HepG2 (cell line): ENCODE measurements around the gene FOXA3. TPM values are rescaled to one million over a fixed set of nuclear protein-coding genes. Genes with fewer than 3 reads are reported as not detected.

ENCODE experiments used
- BCL6 ChIP-seq: IDR thresholded peaks from 2 replicates; pipeline ENCODE4 v1.6.1; 2016; ENCODE audit warnings: missing genetic modification reagents, missing compliant biosample characterization
- MTF1 ChIP-seq: sonication (generic); formaldehyde crosslinking; IDR thresholded peaks from 2 replicates; pipeline ENCODE4 v1.5.0; 2020; ENCODE audit warnings: missing genetic modification reagents
- PITX1 ChIP-seq: sonication (generic); formaldehyde crosslinking; IDR thresholded peaks from 2 replicates; pipeline ENCODE4 v1.5.1; 2020; ENCODE audit warnings: mild to moderate bottlenecking, missing genetic modification reagents
- RBFOX2 ChIP-seq: fragments of 200-400 bp; formaldehyde crosslinking; IDR thresholded peaks from 2 replicates; pipeline ENCODE4 v1.6.1; 2017; ENCODE audit warnings: low read depth, mild to moderate bottlenecking, low read length
- SNRNP70 ChIP-seq: fragments of 200-400 bp; formaldehyde crosslinking; IDR thresholded peaks from 2 replicates; pipeline ENCODE4 v1.6.1; 2017; ENCODE audit warnings: mild to moderate bottlenecking, low read depth, low read length, moderate library complexity
- ZNF251 ChIP-seq: sonication (generic); formaldehyde crosslinking; IDR thresholded peaks from 2 replicates; pipeline ENCODE4 v1.9.0; 2021; ENCODE audit warnings: mild to moderate bottlenecking, missing genetic modification reagents
- ZNF296 ChIP-seq: sonication (generic); formaldehyde crosslinking; conservative IDR thresholded peaks from 2 replicates; pipeline ENCODE4 v1.5.0; 2020; ENCODE audit warnings: mild to moderate bottlenecking, missing genetic modification reagents
- polyA plus RNA-seq, 8 experiments: library from polyadenylated mRNA; depleted of rRNA in 3 of 8; stranded (reverse) in 7 of 8; unstranded in 1 of 8; fragments of >200 nt; fragmentation: Illumina TruSeq in 4 of 8; extraction: Trizol in 4 of 8; gene quantifications; 2 replicates each; pipeline versions ENCODE4 v1.2.1 to v1.2.3, GENCODE V29; 2011 to 2016; ENCODE audit warnings: low read depth in 4 of 8, missing spikeins in 1 of 8, mixed read lengths in 1 of 8; ENCODE audit not compliant: insufficient read depth in 1 of 8
- total RNA-seq, 5 experiments: library from RNA; depleted of rRNA; stranded (reverse); fragments of >200 nt; fragmentation: Illumina TruSeq; extraction: Trizol; gene quantifications; 2 replicates each; pipeline ENCODE4 v1.2.3, GENCODE V29; 2016; ENCODE audit warnings: low read depth in 1 of 5
- TF ChIP-seq, protein P1 (sequence below), 2 experiments: sonication (generic) in 1 of 2; formaldehyde crosslinking in 1 of 2; IDR thresholded peaks; 2 replicates each; pipeline versions ENCODE4 v1.4.0 to v1.6.1; 2016 to 2020; ENCODE audit warnings: borderline replicate concordance in 1 of 2, low read depth in 1 of 2, mild to moderate bottlenecking in 1 of 2, missing genetic modification reagents in 1 of 2
- TF ChIP-seq, protein P2 (sequence below): sonication (generic); formaldehyde crosslinking; IDR thresholded peaks from 2 replicates; pipeline ENCODE4 v1.9.0; 2022; ENCODE audit warnings: missing genetic modification reagents, mild to moderate bottlenecking, borderline replicate concordance
- TF ChIP-seq, protein P3 (sequence below): sonication (generic); formaldehyde crosslinking; IDR thresholded peaks from 2 replicates; pipeline ENCODE4 v1.4.0; 2020; ENCODE audit warnings: missing genetic modification reagents
- TF ChIP-seq, protein P4 (sequence below): sonication (generic); formaldehyde crosslinking; IDR thresholded peaks from 2 replicates; pipeline ENCODE4 v1.9.0; 2021; ENCODE audit warnings: mild to moderate bottlenecking, missing genetic modification reagents

Gene FOXA3
- total and polyA plus RNA-seq, 2 of the 13 experiments (the other 11 are each of a cell fraction or from before 2014, with no cell fraction given) = 29.8 to 47.6 TPM

DNA sequence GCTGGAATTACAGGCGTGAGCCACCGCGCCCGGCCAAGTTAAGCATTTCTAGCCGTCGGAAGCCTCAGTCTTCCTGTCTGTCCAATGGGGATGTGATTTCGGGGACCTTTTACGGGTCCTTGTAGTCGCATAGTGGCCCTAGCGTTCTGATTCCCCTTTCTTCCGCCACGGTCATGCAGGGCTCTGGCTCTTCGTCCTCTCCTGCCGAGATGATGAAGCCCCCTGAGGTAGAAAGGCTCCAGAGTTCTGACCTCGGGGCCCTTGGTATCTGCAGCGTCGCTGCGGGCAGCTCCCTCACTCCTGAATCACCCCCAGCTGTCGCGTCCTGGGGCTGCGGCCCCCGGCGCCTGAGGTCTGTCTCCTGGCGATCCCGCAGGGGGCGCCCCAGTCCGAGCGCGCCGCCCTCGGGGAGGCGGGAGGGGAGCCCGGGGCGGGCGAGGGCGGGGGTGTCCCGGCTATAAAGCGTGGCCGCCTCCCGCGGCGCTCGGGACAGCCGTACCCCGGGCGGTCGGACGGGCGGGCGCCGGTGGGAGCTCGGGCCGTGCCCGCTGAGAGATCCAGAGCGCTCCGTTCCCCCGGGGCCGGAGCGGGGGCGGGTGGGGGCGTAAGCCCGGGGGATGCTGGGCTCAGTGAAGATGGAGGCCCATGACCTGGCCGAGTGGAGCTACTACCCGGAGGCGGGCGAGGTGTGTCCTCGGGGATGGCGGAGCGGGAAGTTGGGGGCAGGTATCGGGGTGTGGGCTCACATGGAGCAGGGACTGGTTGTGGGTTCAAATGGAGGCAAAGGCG lies at the start of gene FOXA3 (continued):
- TF ChIP-seq, protein P1, sequence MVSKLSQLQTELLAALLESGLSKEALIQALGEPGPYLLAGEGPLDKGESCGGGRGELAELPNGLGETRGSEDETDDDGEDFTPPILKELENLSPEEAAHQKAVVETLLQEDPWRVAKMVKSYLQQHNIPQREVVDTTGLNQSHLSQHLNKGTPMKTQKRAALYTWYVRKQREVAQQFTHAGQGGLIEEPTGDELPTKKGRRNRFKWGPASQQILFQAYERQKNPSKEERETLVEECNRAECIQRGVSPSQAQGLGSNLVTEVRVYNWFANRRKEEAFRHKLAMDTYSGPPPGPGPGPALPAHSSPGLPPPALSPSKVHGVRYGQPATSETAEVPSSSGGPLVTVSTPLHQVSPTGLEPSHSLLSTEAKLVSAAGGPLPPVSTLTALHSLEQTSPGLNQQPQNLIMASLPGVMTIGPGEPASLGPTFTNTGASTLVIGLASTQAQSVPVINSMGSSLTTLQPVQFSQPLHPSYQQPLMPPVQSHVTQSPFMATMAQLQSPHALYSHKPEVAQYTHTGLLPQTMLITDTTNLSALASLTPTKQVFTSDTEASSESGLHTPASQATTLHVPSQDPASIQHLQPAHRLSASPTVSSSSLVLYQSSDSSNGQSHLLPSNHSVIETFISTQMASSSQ (IDR thresholded peaks at IDR 0.05; ENCODE audit: low read depth) = peak; percentile 19; the same call in 1 of the 2 replicates
- TF ChIP-seq, protein P1 (CRISPR knock-in tag; IDR thresholded peaks at IDR 0.05; ENCODE audit: borderline replicate concordance) = peak; percentile 79; the same call in 1 of the 2 replicates
- TF ChIP-seq ZNF251 (CRISPR knock-in tag) (no peak), PITX1 (no peak), MTF1 (CRISPR knock-in tag) (no peak), BCL6 (CRISPR knock-in tag) (peak; percentile 38; the same call in 1 of the 2 replicates), ZNF296 (CRISPR knock-in tag) (no peak), RBFOX2 (peak; percentile 90), SNRNP70 (no peak)
- TF ChIP-seq, protein P2, sequence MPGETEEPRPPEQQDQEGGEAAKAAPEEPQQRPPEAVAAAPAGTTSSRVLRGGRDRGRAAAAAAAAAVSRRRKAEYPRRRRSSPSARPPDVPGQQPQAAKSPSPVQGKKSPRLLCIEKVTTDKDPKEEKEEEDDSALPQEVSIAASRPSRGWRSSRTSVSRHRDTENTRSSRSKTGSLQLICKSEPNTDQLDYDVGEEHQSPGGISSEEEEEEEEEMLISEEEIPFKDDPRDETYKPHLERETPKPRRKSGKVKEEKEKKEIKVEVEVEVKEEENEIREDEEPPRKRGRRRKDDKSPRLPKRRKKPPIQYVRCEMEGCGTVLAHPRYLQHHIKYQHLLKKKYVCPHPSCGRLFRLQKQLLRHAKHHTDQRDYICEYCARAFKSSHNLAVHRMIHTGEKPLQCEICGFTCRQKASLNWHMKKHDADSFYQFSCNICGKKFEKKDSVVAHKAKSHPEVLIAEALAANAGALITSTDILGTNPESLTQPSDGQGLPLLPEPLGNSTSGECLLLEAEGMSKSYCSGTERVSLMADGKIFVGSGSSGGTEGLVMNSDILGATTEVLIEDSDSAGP (CRISPR knock-in tag) = no peak
- TF ChIP-seq, protein P3, sequence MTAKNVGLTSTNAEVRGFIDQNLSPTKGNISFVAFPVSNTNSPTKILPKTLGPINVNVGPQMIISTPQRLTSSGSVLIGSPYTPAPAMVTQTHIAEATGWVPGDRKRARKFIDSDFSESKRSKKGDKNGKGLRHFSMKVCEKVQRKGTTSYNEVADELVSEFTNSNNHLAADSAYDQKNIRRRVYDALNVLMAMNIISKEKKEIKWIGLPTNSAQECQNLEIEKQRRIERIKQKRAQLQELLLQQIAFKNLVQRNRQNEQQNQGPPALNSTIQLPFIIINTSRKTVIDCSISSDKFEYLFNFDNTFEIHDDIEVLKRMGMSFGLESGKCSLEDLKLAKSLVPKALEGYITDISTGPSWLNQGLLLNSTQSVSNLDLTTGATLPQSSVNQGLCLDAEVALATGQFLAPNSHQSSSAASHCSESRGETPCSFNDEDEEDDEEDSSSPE (CRISPR knock-in tag) = peak; percentile 70
- TF ChIP-seq, protein P4, sequence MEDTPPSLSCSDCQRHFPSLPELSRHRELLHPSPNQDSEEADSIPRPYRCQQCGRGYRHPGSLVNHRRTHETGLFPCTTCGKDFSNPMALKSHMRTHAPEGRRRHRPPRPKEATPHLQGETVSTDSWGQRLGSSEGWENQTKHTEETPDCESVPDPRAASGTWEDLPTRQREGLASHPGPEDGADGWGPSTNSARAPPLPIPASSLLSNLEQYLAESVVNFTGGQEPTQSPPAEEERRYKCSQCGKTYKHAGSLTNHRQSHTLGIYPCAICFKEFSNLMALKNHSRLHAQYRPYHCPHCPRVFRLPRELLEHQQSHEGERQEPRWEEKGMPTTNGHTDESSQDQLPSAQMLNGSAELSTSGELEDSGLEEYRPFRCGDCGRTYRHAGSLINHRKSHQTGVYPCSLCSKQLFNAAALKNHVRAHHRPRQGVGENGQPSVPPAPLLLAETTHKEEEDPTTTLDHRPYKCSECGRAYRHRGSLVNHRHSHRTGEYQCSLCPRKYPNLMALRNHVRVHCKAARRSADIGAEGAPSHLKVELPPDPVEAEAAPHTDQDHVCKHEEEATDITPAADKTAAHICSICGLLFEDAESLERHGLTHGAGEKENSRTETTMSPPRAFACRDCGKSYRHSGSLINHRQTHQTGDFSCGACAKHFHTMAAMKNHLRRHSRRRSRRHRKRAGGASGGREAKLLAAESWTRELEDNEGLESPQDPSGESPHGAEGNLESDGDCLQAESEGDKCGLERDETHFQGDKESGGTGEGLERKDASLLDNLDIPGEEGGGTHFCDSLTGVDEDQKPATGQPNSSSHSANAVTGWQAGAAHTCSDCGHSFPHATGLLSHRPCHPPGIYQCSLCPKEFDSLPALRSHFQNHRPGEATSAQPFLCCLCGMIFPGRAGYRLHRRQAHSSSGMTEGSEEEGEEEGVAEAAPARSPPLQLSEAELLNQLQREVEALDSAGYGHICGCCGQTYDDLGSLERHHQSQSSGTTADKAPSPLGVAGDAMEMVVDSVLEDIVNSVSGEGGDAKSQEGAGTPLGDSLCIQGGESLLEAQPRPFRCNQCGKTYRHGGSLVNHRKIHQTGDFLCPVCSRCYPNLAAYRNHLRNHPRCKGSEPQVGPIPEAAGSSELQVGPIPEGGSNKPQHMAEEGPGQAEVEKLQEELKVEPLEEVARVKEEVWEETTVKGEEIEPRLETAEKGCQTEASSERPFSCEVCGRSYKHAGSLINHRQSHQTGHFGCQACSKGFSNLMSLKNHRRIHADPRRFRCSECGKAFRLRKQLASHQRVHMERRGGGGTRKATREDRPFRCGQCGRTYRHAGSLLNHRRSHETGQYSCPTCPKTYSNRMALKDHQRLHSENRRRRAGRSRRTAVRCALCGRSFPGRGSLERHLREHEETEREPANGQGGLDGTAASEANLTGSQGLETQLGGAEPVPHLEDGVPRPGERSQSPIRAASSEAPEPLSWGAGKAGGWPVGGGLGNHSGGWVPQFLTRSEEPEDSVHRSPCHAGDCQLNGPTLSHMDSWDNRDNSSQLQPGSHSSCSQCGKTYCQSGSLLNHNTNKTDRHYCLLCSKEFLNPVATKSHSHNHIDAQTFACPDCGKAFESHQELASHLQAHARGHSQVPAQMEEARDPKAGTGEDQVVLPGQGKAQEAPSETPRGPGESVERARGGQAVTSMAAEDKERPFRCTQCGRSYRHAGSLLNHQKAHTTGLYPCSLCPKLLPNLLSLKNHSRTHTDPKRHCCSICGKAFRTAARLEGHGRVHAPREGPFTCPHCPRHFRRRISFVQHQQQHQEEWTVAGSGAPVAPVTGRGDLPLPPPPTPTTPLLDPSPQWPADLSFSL (CRISPR knock-in tag) = no peak
